ENCODE measurements around the gene STK17B. TPM values are rescaled to one million over a fixed set of nuclear protein-coding genes. Genes with fewer than 3 reads are reported as not detected.
"Not testable (repeated sequence)": the region's sequence is repeated elsewhere in the genome, so short reads cannot be mapped to it uniquely, and the experiment has no call there.

STK17B gene
- 15.9 and 19.8 TPM in 2 replicates for total RNA-seq (2014; rRNA removed; shearing (Covaris generic))

DNA sequence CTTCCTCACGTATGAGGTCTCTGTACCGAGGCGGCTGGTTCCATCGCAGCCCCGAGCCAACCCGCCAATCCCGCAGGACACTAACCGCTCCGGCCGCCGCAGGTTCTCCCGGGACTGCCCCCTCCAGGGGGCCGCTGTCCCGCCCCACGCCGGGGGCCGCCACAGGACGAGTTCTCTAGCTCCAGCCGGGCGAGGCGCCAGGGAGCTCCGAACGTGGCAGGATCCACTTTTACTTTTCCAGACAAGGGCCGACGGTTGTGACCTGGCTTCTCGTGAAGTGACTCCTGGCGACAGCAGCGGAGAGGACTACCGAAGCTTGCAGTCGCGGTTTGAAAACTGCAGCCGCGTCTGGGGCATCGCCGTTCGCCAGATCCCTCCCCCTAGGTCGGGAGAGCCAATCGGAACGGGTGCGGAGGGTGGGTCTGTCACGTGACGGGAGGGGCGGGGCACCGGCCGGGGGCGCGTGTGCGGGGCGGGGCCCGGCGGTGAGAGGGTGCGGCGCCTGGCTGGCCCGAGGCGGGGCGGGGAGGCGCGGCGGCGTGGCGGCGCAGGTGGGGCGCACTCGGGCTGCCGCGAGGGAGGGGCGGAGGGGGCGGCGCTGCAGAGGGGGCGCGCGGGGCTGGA, at the start of gene STK17B:
Gene STK17B (minus strand): TSS at position 331 of the 624 bp plus-strand sequence. CDS start 8,195 bp downstream, outside the sequence.
- DNase-seq (ENCODE audit: low spot score), result peak; percentile 94

DNA sequence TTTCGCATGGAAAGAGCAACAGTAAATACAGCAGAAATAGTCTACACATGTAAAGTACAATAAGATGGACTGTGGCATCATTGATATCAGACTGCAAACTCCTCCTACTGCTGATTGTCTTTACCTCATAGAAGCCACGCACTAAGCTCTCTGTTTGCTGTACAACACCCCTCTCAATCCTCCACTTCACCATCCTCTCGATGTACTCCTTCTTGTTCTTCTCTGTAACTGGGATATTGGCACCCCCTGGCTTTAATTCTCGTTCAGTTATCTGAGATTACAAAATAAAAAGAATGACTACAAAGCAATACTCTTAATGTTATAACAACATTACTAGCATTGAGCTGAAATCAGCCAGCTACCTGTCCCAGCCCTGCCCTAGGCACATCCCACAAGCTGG, 49.3 kb upstream of the STK17B start:
- no peak for DNase-seq (ENCODE audit: low spot score)

DNA sequence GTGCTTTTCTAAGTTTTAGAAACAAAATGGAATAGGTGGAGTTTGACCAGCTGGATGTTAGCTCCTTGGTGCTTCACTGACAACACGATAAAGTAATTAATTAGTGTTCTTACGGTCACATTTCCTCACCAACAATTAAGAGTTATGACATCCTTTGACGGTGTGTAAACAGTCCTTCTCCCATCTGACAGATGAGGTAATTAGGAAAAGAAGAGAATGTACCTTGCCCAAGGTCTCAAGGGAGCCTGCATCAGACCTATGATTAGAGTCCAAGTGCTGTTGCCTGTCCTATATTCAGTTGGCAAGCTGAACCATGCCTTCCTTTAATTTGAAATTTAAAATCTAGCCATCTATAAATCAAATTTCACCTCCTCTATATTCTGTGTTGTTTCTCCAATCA, 48.3 kb upstream of the STK17B start:
- no peak for DNase-seq (ENCODE audit: low spot score)

DNA sequence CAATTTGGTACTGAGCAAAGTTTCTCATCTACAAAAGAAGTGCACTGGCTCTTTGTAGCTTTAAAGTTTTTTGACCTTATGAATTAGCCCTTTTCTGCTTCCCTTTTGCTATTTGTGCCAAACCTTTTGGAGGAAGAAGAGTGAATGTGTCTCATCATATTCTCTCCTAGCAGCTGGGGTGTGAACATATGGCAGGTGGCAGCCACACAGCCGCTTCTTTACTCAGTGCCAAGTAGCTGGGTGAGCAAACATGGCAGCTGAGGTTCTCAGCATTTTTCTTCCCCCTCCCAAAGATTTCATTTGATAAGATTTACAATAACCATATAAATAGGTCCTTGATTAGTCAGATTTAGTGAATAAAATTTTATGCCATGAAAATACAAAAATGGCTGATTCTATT, 46.7 kb upstream of the STK17B start:
- DNase-seq (ENCODE audit: low spot score), result no peak

DNA sequence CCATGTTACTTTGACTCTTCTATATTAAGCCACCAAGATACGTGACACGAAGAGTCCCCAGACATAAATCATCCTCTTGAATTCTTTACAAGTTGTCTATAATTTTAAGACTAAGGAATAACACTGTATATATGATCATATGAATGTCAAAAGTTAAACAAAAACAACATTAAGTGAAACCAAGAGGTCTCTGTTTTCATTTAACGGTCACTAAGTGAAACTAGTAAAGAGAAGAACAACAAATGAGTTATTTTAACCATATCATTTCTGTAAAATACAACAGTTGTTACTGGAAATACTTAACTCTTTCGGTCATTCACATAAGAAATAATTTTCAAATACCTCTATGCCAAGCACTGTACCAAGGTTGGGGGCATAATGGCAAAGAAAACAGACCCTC, 45.7 kb upstream of the STK17B start:
- no peak for DNase-seq (ENCODE audit: low spot score)

DNA sequence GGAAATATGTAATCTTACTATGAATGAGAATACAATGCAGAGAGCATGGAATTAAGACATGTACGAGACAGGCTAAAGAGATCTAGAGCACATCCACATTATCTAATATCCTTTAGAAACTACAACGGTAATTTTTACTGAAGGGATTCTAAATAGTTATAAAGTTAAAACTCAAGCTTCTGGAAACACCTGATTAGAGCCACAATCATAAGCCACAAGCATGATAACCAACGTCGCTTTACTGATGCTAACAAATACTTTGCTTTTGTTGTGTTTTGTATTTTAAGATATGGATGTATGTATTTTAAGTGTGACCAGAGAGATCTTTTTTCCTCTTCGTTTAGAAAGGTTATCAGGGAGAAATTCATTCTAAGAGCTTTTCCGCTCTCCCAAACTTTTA, 44.0 kb upstream of the STK17B start:
- DNase-seq (ENCODE audit: low spot score), result no peak

DNA sequence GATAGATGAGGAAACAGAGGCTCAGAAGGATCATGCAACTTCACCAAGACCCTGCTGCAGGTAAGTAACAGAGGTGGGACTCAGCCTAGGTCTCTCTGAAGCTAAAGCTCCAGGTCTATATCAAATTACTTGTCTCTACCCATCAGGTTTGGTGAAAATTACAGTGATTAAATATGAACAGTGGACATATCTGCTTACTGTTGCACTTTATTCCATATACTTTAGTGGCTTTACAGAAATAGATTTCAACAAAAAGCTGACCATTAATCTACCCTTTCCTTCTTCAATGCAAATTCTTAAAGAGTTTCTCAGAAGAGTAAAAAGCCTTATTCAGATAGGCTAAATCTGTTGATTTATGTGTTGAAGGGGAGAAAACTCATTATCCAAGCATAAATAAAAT, 42.8 kb upstream of the STK17B start:
- no peak for DNase-seq (ENCODE audit: low spot score)

DNA sequence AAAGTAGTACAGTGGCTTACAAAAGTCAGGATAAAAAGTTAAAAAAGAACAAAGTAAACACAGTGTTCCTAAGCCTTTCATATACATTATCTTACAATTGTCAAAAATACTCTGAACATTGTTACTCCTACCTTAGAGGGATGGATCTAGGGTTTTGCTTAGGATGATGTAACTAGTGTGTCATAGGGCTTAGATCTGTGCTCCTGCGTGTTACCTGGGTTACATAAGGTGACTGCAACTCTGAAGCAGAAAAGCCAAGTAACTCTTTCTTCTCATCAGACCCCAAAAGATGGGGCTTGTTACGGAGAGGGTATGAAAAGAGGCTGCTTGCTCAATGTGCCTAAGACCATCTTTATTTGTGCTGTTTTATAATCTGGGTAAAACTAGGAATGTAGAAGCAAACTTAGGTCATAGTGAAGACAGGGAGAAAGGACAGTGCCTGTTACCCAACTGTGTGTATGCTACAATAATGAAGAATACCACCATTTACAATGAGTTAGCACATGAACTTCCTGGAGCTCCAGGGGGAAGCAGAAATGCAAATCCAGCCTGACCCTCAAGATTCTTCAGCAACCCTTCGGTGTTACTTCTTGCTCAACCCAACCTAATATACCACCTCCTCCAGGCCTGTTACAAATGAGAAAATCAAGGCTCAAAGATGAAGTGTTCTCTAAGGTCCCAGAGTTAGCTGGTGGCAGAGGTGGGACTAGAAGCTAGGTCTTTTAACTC, 42.0 kb upstream of the STK17B start:
- no peak for DNase-seq (ENCODE audit: low spot score)

DNA sequence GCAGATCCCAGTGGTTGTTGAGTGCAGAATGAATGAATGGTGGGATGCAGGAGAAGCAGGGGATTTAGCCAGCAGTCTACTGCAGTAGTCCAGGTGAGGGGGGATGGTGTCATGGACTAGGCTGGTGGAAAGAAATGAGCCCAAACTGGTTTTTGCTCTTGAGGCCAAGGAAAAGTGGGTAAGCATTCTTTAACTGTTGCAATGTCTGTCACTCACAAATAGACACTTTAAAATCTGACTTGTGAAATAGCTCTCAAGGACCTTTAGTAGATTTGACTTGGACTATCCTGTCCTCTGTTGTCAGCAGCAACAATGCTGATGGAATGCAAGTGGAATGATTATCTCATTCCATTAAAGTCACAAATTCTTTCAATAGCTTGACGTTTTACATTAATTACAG, 37.5 kb upstream of the STK17B start:
- no peak for DNase-seq (ENCODE audit: low spot score)

DNA sequence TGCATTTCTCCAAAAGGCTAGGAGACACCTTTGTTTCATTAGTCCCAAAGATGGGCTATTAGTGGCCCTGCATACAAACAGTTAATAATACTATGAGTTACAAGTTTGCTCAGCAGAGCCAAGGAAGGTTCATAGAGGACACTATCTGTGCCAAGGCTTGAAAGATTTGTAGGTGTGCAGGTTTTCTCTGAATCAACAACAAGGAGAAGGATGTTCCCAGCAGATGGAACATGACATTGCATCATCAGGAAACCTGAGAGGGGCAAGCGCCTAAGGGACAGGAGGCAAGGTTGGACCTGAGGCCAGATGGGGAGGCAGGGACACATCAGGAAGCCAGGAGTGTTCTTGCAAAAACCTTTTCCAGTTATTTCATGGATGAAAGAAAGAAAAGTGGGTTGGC, 35.4 kb upstream of the STK17B start:
- DNase-seq (ENCODE audit: low spot score), result no peak

DNA sequence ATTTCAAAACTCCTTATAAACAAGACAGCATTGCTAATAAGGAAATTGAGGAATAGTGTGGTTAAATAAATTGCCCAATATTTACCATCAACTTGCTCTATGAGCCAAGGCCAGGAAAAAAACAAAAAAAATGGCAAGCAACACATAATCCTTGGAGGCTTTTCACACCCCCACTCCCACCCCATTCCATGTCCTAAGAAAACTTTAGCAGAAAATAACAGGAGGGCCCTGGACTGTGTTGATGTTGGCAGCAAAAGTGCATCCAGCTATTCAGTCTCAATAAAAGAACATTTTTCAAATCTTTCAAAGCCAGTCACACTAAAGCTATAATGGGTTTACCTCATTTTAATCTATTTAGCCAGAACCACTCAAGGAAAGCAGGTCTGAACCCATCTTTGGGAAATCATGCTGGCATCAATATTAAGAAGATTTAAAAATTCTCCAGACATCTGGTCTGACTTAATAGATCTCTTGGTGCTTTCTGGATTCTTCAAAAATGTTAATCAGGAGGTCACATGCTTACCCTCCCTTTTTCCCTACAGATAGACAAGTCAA, 34.6 kb upstream of the STK17B start:
- no peak for DNase-seq (ENCODE audit: low spot score)

DNA sequence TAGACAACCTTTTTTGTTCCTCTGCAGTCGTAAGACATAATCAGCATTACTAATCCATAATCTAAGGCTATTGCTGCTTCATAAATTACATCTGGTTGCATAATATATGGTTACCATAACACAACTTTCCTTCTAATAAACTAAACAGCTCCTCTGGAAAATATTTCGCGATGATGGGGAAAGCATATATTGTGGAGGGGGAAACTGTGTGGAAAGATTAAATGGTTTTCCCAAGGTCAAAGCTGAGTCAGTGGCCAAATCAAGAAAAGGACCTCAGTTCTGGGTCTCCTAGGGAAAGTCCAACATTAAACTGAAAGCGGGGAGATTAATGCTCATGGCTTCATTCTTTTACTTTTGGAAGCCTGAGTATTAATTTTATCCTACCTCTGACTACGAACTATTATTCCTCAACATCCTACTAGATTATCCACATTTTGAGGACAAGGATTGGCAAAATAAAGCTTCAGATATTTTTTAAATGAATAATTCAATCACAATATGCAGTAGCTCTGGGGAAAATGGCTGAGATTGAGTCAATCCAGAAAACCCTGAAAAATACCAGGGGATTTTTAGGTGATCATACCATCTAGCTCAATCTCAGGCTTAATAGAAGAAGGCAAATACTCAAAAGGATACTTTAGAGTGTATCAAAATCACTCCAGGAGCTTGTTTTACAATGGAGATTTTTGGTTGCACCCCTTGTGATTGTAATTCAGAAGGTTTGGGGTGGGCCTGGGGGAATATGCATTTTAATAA, 33.8 kb upstream of the STK17B start:
- no peak for DNase-seq (ENCODE audit: low spot score)

DNA sequence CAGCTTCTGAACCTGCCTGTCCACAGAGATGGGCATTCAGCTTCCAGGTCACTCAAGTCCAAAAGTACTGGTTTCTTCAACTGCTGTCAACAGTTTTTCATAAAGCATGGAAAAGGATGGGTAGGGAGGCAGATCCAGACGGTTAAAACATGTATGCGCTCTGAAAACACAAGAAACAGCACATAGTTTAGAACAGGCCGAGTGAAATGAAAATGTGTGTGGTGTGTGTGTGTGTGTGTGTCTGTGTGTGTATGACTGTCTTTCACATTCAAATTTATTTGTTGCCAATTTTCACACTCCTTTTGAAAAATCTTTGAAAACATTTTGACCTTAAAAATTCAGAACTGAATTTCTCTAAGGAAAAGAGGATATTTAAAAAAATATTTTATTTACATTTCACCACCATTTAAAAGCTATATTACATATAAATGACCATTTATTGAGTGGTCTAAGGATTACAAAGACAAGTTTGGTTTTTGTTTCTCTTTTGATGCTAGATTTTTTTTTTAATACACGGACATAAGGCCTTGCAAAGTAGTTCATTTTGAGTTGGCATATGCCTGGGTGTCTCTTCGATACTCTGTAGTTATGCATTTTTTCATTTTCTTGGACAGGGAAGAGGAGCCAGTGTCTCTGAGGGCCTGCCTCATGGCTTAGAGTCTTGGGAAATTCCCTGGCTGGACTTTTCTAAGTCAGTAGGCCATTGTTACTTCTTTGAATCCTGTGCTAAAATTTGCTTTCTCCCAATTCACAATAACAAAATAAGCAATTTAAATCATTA, 30.0 kb upstream of the STK17B start:
- no peak for DNase-seq (ENCODE audit: low spot score)

DNA sequence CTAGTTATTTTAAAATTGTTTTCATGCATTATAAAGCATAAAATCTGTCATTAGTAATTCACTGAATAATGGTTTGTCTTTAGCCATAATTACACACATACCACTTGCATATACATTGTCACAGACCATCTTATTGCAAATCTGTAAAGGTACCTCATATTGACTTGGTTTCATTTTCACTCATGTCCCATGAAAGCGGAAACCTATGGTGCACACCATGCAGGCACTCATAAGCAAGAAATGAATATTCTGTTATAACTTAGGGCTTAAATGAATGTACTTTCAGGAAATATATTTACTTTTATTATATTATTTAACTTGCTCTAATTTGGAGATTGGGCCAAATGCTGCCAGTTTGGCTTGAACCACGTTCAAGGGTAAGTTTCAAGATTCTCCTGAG, 29.2 kb upstream of the STK17B start:
- no peak for DNase-seq (ENCODE audit: low spot score)

DNA sequence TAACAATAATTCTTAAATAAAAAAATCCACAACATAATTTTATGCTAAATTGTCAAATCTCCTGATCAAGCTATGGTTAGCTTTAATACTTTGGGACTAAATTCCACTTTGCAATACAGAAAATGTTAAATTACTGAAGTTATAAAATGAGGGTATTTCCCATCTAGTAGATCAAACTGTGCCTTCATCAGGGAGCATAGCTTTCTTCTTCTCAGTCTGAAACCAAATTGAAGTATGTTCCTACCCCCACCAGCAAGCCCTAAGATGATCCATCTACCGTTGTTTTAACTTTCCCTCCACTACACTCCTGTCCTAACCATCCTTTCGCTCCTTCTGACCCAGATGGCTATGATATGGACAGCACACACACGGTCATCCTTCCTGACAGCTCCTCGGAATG, 24.4 kb upstream of the STK17B start:
- no peak for DNase-seq (ENCODE audit: low spot score)

DNA sequence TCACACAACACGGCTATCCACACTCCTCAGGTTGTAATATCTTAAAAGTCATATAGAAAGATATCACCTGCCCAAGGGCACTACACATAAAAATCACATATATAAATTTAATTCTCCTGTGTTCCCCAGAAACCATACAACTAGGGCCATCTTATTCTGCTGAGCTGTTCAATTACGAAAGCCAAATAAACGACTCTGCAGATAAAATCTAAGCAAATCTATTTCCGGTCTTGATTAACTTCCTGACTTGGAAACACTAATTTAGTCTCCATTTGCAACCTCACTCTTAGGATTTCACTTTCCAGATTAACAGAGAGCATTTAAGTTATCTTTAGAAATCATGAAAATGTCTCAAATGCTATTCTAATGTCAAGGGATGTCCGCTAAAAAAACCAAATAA, 23.9 kb upstream of the STK17B start:
- DNase-seq (ENCODE audit: low spot score), result no peak

DNA sequence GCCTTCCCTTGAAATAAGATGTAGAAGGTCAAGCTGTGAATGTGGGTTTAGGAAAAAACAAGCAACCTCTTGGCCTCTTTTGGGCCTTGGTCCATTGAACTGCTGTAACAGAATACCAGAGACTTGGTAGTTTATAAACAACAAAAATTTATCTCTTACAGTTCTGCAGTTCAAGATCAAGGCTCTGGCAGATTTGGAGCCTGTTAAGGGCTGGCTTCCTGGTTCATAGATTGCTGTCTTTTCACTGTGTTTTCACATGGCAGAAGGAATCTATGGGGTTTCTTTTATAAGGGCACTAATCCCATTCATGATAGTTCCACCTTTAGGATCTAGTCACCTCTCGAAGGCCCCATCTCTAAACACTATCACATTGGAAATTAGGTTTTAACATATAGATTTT, 20.2 kb upstream of the STK17B start:
- no peak for DNase-seq (ENCODE audit: low spot score)

DNA sequence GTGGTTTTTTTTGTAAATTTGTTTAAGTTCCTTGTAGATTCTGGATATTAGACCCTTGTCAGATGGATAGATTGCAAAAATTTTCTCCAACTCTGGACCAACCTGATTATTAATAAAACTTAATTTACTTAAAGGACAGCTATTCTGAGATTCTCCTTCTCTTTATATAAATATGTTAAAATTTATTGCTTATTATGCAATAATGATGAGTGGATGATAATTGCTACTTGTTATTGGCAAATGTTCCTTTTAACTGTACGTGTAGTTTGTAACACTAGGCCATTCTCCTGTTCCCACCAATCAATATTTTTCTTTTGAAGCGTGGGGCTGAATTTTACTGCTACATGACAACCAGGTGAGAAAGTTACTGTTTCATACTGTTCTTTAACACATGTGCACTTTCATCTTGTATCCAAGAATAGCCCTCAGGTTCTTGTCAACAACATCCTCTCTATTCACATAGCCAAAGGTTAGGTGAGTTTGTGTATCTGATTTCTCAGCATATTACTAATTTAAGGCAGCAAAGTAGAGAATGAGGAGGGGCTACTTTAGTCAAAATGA, 16.6 kb upstream of the STK17B start:
- no peak for DNase-seq (ENCODE audit: low spot score)

DNA sequence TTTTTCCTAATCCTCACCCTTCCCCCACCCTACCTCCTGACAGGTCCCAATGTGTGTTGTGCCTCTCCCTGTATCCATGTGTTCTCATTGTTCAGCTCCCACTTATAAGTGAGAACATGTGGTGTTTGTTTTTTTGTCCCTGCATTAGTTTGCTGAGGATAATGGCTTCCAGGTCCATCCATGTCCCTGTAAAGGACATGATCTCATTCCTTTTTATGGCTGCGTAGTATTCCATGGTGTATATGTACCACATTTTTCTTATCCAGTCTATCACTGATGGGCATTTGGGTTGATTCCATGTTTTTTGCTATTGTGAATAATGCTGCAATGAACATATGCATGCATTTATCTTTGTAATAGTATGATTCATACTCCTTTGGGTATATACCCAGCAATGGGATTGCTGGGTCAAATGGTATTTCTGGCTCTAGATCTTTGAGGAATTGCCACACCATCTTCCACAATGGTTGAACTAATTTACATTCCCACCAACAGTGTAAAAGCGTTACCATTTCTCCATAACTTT, 15.9 kb upstream of the STK17B start:
- not testable (repeated sequence) for DNase-seq (ENCODE audit: low spot score)

DNA sequence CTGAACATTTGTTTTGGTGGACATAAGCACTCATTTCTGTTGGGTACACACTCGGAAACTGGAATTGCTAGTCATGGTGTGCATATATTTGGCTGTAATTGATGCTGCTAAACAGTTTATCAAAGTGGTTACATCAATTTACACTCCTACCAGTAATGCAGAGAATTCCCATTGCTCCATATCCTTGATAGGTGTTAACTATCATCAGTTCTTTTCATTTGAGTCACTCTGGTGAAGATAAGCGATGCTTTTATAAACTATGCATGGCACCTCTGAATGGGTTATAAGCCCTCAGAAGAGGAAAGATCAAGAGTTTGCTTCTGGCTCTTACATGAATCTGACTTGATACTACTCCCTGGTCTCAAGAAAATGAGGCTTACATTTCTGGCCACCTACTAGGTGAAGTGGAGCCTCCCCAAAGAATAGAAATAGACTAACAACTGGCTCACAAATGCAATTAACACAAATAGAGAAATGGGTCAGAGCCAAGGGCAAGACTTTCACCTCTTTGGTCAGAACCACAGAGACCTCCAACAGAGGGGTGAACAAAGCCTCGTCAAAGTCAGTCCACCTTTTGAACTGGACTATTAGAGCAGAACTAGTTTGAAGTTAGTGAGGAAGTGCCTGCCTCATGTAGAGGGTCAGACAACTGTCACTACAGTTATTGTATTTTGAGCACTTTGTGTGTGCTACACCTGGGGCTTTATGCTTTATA, 15.0 kb upstream of the STK17B start:
- DNase-seq (ENCODE audit: low spot score), result no peak

DNA sequence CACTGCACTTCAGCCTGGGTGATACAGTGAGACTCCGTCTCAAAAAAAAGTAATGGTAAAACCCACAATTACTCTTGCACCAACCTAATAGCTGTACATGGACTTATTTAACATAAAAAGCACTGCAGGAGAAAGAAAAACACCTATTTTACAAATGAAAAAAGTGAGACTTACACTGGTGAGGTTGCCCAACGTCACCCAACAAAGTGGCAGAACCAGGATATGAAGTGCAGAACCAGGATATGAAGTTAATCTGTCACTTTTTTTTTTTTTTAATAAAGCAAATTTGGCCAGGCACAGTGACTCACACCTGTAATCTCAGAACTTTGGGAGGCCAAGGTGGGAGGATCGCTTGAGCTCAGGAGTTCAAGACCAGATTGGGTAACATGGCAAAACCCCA, 13.5 kb upstream of the STK17B start:
- no peak for DNase-seq (ENCODE audit: low spot score)

All from H4 (cell line).